ENCODE data around the gene C20orf141. TPM values are rescaled to one million over a fixed set of nuclear protein-coding genes. Genes with fewer than 3 reads are reported as not detected.

The C20orf141 gene
- total RNA-seq, 2 experiments from 2014 or later = not detected

- H3K36me3 Mint-ChIP-seq = peaks cover 14% of the 10 kb centered on the region
- no peak overlapping the region for H3K27ac Mint-ChIP-seq
- H3K27me3 Mint-ChIP-seq = peaks cover under 1% of the 10 kb centered on the region
- no peaks in the 10 kb centered on the region for H3K9me3 Mint-ChIP-seq
- no peak for ATAC-seq (ENCODE audit: low read depth)
- H3K4me3 Mint-ChIP-seq = no peak overlapping the region
- DNase-seq = no peak
- H3K4me1 Mint-ChIP-seq = peaks cover 8% of the 10 kb centered on the region
- POLR2A ChIA-PET = no interaction called here
Observed at GRCh38 chr20:2838170-2838797, 23.5 kb downstream of the C20orf141 start.

- peak overlapping the region; percentile 46 for H3K4me3 Mint-ChIP-seq
- DNase-seq = no peak
- H3K4me1 Mint-ChIP-seq = peaks cover 12% of the 10 kb centered on the region
- POLR2A ChIA-PET = interaction anchor here (2.3 to 2.4 kb wide), 2 partner anchors 34 to 187 kb away, joined by 10 to 15 read pairs; partner anchors contain the start of genes NOP56 and PTPRA
- ATAC-seq (ENCODE audit: low read depth) = no peak
- H3K36me3 Mint-ChIP-seq = peaks cover 14% of the 10 kb centered on the region
- no peaks in the 10 kb centered on the region for H3K9me3 Mint-ChIP-seq
- H3K27me3 Mint-ChIP-seq = no peaks in the 10 kb centered on the region
- H3K27ac Mint-ChIP-seq = peak overlapping the region; percentile 83
Observed at GRCh38 chr20:2838847-2839671, 24.3 kb downstream of the C20orf141 start.

- H3K4me1 Mint-ChIP-seq = peaks cover 16% of the 10 kb centered on the region
- H3K27ac Mint-ChIP-seq = peak overlapping the region; percentile 83
- POLR2A ChIA-PET = interaction anchor here (0.6 to 2.4 kb wide), 7 partner anchors 10 to 187 kb away, joined by 3 to 15 read pairs (median 7); partner anchors contain the start of genes NOP56 and PTPRA
- ATAC-seq (ENCODE audit: low read depth) (no peak), DNase-seq (no peak)
- H3K4me3 Mint-ChIP-seq = peak overlapping the region; percentile 46
- H3K27me3 Mint-ChIP-seq = no peaks in the 10 kb centered on the region
- H3K36me3 Mint-ChIP-seq = peaks cover 15% of the 10 kb centered on the region
- no peaks in the 10 kb centered on the region for H3K9me3 Mint-ChIP-seq
Observed at GRCh38 chr20:2839732-2840137, 24.9 kb downstream of the C20orf141 start.

- H3K36me3 Mint-ChIP-seq = peaks cover 19% of the 10 kb centered on the region
- H3K4me1 Mint-ChIP-seq = peaks cover 20% of the 10 kb centered on the region
- DNase-seq = peak; percentile 96
- peak within 1 kb of the TSS; percentile 83 for H3K4me3 Mint-ChIP-seq
- H3K27me3 Mint-ChIP-seq = no peaks in the 10 kb centered on the region
- POLR2A ChIA-PET = interaction anchor here (0.6 to 2.4 kb wide), 10 partner anchors 9 to 188 kb away, joined by 3 to 15 read pairs (median 6); partner anchors contain the start of genes NOP56 and PTPRA
- no peaks in the 10 kb centered on the region for H3K9me3 Mint-ChIP-seq
- H3K27ac Mint-ChIP-seq = peak within 1 kb of the TSS; percentile 85
- peak; percentile 97 for ATAC-seq (ENCODE audit: low read depth)
Observed at GRCh38 chr20:2840138-2840966, 25.6 kb downstream of the C20orf141 start, which contains the start of the genes PCED1A and VPS16. TSS of gene PCED1A (minus strand) at chr20:2840655. CDS start at chr20:2839912, 743 bp downstream. TSS of gene VPS16 (plus strand) at chr20:2840745. CDS start at chr20:2840775, 30 bp downstream.

- ATAC-seq (ENCODE audit: low read depth) (peak; percentile 37), DNase-seq (no peak)
- peaks cover 23% of the 10 kb centered on the region for H3K4me1 Mint-ChIP-seq
- H3K27ac Mint-ChIP-seq = peak overlapping the region; percentile 82
- POLR2A ChIA-PET = interaction anchor here (1.1 to 2.4 kb wide), 8 partner anchors 8 to 189 kb away, joined by 3 to 15 read pairs (median 6); partner anchors contain the start of genes NOP56 and PTPRA
- H3K9me3 Mint-ChIP-seq = no peaks in the 10 kb centered on the region
- H3K36me3 Mint-ChIP-seq = peaks cover 17% of the 10 kb centered on the region
- peak overlapping the region; percentile 83 for H3K4me3 Mint-ChIP-seq
- no peaks in the 10 kb centered on the region for H3K27me3 Mint-ChIP-seq
Observed at GRCh38 chr20:2840967-2841531, 26.3 kb downstream of the C20orf141 start.

- no peak overlapping the region for H3K27ac Mint-ChIP-seq
- no peak overlapping the region for H3K4me3 Mint-ChIP-seq
- ATAC-seq (ENCODE audit: low read depth) (no peak), DNase-seq (no peak)
- peaks cover 23% of the 10 kb centered on the region for H3K4me1 Mint-ChIP-seq
- peaks cover 18% of the 10 kb centered on the region for H3K36me3 Mint-ChIP-seq
- no peaks in the 10 kb centered on the region for H3K27me3 Mint-ChIP-seq
- H3K9me3 Mint-ChIP-seq = no peaks in the 10 kb centered on the region
- POLR2A ChIA-PET = no interaction called here
Observed at GRCh38 chr20:2845607-2846006, 30.8 kb downstream of the C20orf141 start.

GRCh38 chr20:2846698-2847097 lies 31.9 kb downstream of the C20orf141 start:
- POLR2A ChIA-PET = interaction anchor here (1.1 kb wide), 1 partner anchor 26 kb away, joined by 3 read pairs; the partner anchor contains the start of gene PTPRA

GRCh38 chr20:2847802-2848201 lies 33.0 kb downstream of the C20orf141 start:
- no peaks in the 10 kb centered on the region for H3K27me3 Mint-ChIP-seq
- no peak for ATAC-seq (ENCODE audit: low read depth)

More at GRCh38 chr20:2846698-2847097, 31.9 kb downstream of the C20orf141 start:
- peaks cover 23% of the 10 kb centered on the region for H3K4me1 Mint-ChIP-seq
- H3K9me3 Mint-ChIP-seq = no peaks in the 10 kb centered on the region
- DNase-seq (no peak), ATAC-seq (ENCODE audit: low read depth) (no peak)
- H3K36me3 Mint-ChIP-seq = peaks cover 18% of the 10 kb centered on the region
- H3K4me3 Mint-ChIP-seq = no peak overlapping the region
- no peaks in the 10 kb centered on the region for H3K27me3 Mint-ChIP-seq
- H3K27ac Mint-ChIP-seq = no peak overlapping the region

GRCh38 chr20:2849529-2849928 lies 34.7 kb downstream of the C20orf141 start:
- H3K36me3 Mint-ChIP-seq = peaks cover 16% of the 10 kb centered on the region
- no peak overlapping the region for H3K27ac Mint-ChIP-seq
- H3K9me3 Mint-ChIP-seq = no peaks in the 10 kb centered on the region
- DNase-seq (no peak), ATAC-seq (ENCODE audit: low read depth) (no peak)
- no peaks in the 10 kb centered on the region for H3K27me3 Mint-ChIP-seq
- H3K4me1 Mint-ChIP-seq = peaks cover 32% of the 10 kb centered on the region
- POLR2A ChIA-PET = interaction anchor here (1.1 to 1.3 kb wide), 2 partner anchors 9 to 24 kb away, joined by 3 to 6 read pairs; partner anchors contain the start of genes PCED1A, PTPRA and VPS16
- H3K4me3 Mint-ChIP-seq = no peak overlapping the region

More at GRCh38 chr20:2847802-2848201, 33.0 kb downstream of the C20orf141 start:
- DNase-seq = no peak
- Mint-ChIP-seq H3K36me3 (peaks cover 18% of the 10 kb centered on the region), H3K4me1 (peaks cover 33% of the 10 kb centered on the region), H3K9me3 (no peaks in the 10 kb centered on the region), H3K27ac (no peak overlapping the region), H3K4me3 (no peak overlapping the region)
- POLR2A ChIA-PET = no interaction called here

GRCh38 chr20:2851086-2851485 lies 36.3 kb downstream of the C20orf141 start:
- ATAC-seq (ENCODE audit: low read depth) (no peak), DNase-seq (no peak)
- POLR2A ChIA-PET = interaction anchor here (2.3 kb wide), 1 partner anchor 11 kb away, joined by 14 read pairs; the partner anchor contains the start of genes PCED1A and VPS16
- Mint-ChIP-seq H3K4me1 (peaks cover 22% of the 10 kb centered on the region), H3K4me3 (no peak overlapping the region), H3K9me3 (no peaks in the 10 kb centered on the region), H3K27ac (peak overlapping the region; percentile 25), H3K36me3 (peaks cover 10% of the 10 kb centered on the region), H3K27me3 (no peaks in the 10 kb centered on the region)

GRCh38 chr20:2858591-2858990 lies 43.8 kb downstream of the C20orf141 start:
- no peak overlapping the region for H3K27ac Mint-ChIP-seq
- no peak for DNase-seq
- H3K4me3 Mint-ChIP-seq = no peak overlapping the region
- ATAC-seq (ENCODE audit: low read depth) = no peak
- H3K4me1 Mint-ChIP-seq = peaks cover 6% of the 10 kb centered on the region
- no peaks in the 10 kb centered on the region for H3K9me3 Mint-ChIP-seq
- POLR2A ChIA-PET = interaction anchor here (1.3 kb wide), 1 partner anchor 186 kb away, joined by 3 read pairs; no protein-coding TSS in a partner anchor
- peaks cover 10% of the 10 kb centered on the region for H3K36me3 Mint-ChIP-seq
- H3K27me3 Mint-ChIP-seq = no peaks in the 10 kb centered on the region

Data from activated naive CD8-positive, alpha-beta T cell treated with anti-CD3 and anti-CD28 coated beads, Interleukin-2, amount 10 ng/mL, durations not matched to agents 7 days and 5 days (primary cell).